ENCODE measurements around the gene CDC42EP2. TPM values are rescaled to one million over a fixed set of nuclear protein-coding genes. Genes with fewer than 3 reads are reported as not detected.
A peak's percentile ranks its signal among the peaks of the same experiment; 100 is the strongest.

The CDC42EP2 gene
- total RNA-seq, 1 donor from 2014 or later: 4.0 TPM

DNA sequence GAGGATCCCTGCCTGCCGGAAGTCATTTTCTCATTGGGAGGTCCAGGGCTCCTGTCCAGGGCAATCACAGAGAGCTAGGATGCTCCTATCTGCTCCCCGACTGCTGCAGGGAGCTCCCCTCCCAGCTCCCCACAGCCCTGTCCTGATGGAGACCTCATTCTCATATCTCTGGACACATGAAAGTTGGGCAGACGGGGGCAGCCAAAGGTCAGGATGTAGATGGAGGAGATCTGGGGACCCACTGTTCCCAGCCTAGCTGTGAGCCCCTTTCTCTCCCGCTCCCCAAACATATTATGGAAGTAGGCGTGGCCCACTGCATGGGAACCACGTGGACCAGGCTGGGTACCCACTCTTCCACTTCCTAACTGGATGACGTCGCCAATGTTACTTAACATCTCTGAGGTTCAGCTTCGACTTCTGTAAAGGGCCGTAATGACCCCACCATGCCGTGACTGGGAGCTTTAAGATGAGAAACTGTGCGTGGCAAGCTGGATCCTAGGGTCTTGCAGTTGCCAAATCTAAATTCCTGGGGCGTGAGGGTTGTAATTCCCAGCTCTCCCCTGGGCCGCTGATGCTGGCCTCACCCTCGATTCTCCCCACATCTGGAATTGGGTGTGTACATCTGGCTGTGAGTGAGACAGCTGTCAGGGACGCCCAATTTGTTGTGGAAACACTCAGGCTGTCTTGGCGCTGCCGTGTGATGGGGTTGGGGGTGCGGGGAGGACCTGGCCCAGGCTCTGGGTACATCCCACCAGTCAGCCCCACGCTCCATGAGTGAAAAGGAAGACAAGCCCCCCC is 1.8 kb downstream of the CDC42EP2 start:
- H3K9me3 Mint-ChIP-seq: no peaks in the 10 kb centered on the region
- H3K4me1 Mint-ChIP-seq: peaks cover 32% of the 10 kb centered on the region
- H3K4me3 Mint-ChIP-seq: peak overlapping the region; percentile 77
- no peak overlapping the region for H3K27ac Mint-ChIP-seq (ENCODE audit: unreplicated experiment)
- peaks cover 29% of the 10 kb centered on the region for H3K27me3 Mint-ChIP-seq (ENCODE audit: low read depth)
- TF ChIP-seq, protein P1, sequence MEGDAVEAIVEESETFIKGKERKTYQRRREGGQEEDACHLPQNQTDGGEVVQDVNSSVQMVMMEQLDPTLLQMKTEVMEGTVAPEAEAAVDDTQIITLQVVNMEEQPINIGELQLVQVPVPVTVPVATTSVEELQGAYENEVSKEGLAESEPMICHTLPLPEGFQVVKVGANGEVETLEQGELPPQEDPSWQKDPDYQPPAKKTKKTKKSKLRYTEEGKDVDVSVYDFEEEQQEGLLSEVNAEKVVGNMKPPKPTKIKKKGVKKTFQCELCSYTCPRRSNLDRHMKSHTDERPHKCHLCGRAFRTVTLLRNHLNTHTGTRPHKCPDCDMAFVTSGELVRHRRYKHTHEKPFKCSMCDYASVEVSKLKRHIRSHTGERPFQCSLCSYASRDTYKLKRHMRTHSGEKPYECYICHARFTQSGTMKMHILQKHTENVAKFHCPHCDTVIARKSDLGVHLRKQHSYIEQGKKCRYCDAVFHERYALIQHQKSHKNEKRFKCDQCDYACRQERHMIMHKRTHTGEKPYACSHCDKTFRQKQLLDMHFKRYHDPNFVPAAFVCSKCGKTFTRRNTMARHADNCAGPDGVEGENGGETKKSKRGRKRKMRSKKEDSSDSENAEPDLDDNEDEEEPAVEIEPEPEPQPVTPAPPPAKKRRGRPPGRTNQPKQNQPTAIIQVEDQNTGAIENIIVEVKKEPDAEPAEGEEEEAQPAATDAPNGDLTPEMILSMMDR (conservative IDR thresholded peaks at IDR 0.05): no peak
- no peaks in the 10 kb centered on the region for H3K36me3 Mint-ChIP-seq (ENCODE audit: low read depth)
- no peak for DNase-seq (ENCODE audit: low read depth, low spot score)

DNA sequence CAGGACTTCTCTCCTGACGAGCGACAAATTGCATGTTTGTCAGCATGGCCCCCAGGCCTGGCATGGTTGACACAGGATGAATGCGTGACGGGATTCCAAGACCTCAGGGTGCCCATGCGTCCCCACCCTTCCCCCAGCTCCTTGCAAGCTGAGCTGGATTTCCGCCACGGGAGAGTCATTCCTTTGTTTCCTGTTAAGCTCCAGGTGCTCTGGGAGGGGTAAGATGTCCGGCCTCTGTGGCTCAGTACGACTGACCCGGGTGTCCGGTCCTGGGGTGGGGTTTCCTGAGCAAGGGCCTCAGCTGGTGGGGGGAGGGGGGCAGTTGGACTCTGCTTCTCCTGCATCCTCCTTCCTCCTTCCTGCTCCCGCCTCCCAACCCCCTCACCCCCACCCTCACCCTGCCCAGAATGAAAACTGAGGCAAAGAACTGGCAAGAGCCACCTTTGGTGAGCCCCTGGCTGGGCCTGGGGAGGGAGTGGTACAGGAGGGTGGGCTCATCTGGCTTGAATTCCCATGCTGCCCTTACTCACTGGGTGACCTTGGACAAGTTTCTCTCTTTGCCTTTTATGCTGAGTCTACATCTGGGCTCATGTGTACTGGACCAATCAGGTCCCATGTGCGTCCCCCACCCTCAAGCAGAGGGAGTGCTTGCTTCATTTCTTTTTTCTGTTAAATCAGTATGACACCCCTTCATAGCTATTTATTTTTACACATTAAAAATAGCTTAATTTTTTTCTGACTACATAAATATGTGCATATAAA is 2.5 kb downstream of the CDC42EP2 start:
- H3K4me1 Mint-ChIP-seq: peaks cover 30% of the 10 kb centered on the region
- peaks cover 24% of the 10 kb centered on the region for H3K27me3 Mint-ChIP-seq (ENCODE audit: low read depth)
- DNase-seq (ENCODE audit: low read depth, low spot score): no peak
- no peaks in the 10 kb centered on the region for H3K9me3 Mint-ChIP-seq
- H3K36me3 Mint-ChIP-seq (ENCODE audit: low read depth): no peaks in the 10 kb centered on the region
- TF ChIP-seq, protein P1 (conservative IDR thresholded peaks at IDR 0.05): no peak
- no peak overlapping the region for H3K27ac Mint-ChIP-seq (ENCODE audit: unreplicated experiment)
- H3K4me3 Mint-ChIP-seq: peak overlapping the region; percentile 77

DNA sequence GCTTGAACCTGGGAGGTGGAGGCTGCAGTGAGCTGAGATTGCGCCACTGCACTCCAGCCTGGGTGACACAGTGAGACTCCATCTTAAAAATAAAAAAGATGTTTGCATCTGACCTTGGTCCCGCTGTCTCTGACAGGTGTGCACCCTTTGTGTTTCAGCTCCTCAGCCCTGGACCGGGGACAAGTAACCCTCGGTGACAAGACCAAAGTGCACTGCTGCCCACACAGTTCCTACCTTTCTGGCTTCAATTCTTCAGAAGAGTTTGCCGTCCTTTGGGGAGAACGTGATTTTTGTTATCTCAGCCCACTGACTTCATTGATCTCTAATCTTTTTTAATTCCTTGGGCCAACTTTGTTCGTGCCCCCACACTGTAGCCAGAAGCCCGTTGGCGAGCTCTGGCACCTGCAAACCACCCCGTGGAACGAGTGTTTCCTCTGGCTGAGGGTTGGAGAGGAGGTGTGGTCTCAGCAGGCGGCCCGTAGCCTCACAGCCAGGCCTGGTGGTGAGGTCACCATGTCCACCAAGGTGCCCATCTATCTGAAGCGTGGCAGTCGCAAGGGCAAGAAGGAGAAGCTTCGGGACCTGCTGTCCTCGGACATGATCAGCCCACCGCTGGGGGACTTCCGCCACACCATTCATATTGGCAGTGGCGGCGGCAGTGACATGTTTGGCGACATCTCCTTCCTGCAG is 5.9 kb downstream of the CDC42EP2 start:
- H3K4me3 Mint-ChIP-seq: no peak overlapping the region
- peaks cover 20% of the 10 kb centered on the region for H3K4me1 Mint-ChIP-seq
- H3K27me3 Mint-ChIP-seq (ENCODE audit: low read depth): peaks cover 3% of the 10 kb centered on the region
- no peaks in the 10 kb centered on the region for H3K9me3 Mint-ChIP-seq
- TF ChIP-seq, protein P1 (conservative IDR thresholded peaks at IDR 0.05): no peak
- H3K27ac Mint-ChIP-seq (ENCODE audit: unreplicated experiment): no peak overlapping the region
- DNase-seq (ENCODE audit: low read depth, low spot score): no peak
- no peaks in the 10 kb centered on the region for H3K36me3 Mint-ChIP-seq (ENCODE audit: low read depth)

DNA sequence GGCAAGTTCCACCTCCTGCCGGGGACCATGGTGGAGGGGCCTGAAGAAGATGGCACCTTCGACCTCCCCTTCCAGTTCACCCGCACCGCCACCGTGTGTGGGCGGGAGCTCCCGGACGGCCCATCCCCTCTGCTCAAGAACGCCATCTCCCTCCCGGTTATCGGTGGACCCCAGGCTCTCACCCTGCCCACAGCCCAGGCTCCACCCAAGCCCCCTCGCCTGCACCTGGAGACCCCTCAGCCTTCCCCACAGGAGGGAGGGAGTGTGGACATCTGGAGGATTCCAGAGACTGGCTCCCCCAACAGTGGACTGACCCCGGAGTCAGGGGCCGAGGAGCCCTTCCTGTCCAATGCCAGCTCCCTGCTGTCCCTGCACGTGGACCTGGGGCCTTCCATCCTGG is 6.4 kb downstream of the CDC42EP2 start:
- Mint-ChIP-seq H3K36me3 (ENCODE audit: low read depth) (no peaks in the 10 kb centered on the region), H3K27me3 (ENCODE audit: low read depth) (no peaks in the 10 kb centered on the region), H3K4me1 (peaks cover 14% of the 10 kb centered on the region), H3K9me3 (no peaks in the 10 kb centered on the region), H3K27ac (ENCODE audit: unreplicated experiment) (no peak overlapping the region), H3K4me3 (no peak overlapping the region)
- DNase-seq (ENCODE audit: low read depth, low spot score): no peak
- TF ChIP-seq, protein P1 (conservative IDR thresholded peaks at IDR 0.05): no peak

DNA sequence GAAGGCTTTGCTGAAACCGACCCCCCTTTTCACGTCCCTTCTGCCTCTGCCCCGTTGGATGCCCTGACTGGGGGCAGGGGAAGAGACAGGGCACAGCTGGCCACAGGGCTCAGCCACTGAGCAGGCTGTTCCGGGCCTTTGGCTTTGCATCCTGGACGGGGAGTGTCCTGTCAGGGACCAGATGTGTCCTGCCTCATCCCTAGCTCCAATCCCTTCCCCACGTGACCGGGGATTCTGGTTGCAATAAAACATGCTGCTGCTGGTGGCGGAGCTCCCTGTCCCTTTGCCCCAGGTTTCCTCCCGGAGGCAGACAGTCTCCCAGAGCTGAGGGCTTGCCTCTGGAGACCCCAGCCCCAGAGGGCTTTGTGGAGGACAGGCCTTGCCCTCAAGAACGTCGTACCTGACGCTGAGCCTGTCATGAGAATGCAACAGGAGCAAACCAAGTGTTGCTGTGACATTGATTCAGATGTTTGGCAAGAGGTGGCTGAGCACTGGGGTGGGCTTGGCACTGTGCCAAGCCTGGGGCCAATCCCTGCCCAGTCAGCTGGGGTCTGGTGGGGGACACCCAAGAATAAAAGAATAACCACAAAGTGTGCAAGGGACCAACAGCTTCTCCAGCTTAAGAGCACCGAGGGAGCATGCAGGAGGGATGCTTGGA is 7.3 kb downstream of the CDC42EP2 start:
- no peak for DNase-seq (ENCODE audit: low read depth, low spot score)
- Mint-ChIP-seq H3K36me3 (ENCODE audit: low read depth) (no peaks in the 10 kb centered on the region), H3K27me3 (ENCODE audit: low read depth) (no peaks in the 10 kb centered on the region), H3K27ac (ENCODE audit: unreplicated experiment) (peak overlapping the region; percentile 40), H3K9me3 (no peaks in the 10 kb centered on the region), H3K4me1 (peaks cover 5% of the 10 kb centered on the region), H3K4me3 (peak overlapping the region; percentile 11)
- TF ChIP-seq, protein P1 (conservative IDR thresholded peaks at IDR 0.05): no peak

Data from neural crest cell (in vitro differentiated cells).